GM18526 (cell line): Measurements from ENCODE around the gene SCN11A.

ENCODE experiments used
- POLR2A ChIP-seq: IDR thresholded peaks from 3 replicates; pipeline ENCODE4 v1.6.1; 2011; ENCODE audit not compliant: insufficient read length; ENCODE audit errors: extremely low read depth

SCN11A gene

DNA sequence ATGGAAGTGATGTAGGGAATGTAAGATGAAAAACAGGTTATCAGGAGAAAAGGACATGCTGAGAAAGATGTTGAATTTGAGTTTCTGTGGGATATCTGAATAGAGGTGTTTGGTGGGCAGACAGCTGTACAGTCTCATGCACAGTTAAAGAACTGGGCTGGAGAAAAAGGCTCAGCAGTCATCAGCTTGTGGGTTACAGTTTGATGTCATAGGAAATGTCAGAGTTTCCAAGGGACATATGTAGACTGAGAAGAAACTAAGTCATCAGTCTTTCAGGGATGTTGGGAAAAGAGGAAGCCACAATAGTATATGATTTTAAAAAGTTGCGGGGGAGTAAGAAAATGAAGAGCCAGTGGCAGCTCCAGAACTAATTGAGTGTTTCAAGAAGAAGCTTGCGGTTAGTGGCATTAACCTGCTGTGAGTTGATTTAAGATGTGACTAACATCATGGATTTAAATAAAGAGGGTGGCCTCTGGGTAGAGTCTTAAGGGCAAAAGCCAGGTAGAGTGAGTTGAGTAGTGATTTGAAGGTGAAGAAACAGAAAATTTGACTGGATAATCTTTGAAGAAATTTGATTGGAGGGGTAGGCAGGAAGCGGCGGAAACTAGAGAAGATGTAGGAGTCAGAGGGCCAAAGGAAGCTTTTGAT lies 31.0 kb upstream of the SCN11A start:
- TF ChIP-seq POLR2A: no peak

- no peak for TF ChIP-seq POLR2A
Measured at GRCh38 chr3:39080026-39080425, 28.3 kb upstream of the SCN11A start.

DNA sequence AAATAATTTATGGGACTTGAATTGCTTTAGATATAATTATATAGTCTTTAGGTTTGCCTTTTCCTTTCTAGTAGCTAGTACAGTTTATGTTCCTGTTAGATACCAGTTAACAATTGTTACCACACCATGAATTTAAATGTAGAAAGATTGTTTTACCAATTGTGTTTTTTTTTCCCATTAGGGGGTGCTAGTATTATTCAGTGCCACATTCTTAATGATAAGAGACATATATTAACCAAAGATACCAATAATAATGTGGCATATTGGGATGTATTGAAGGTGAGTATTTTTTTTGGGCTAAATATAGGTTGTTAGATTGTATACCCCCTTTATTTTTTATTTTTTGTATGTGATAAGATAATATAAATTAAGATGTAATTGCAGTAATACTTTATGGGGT lies 27.8 kb upstream of the SCN11A start:
- TF ChIP-seq POLR2A: no peak

DNA sequence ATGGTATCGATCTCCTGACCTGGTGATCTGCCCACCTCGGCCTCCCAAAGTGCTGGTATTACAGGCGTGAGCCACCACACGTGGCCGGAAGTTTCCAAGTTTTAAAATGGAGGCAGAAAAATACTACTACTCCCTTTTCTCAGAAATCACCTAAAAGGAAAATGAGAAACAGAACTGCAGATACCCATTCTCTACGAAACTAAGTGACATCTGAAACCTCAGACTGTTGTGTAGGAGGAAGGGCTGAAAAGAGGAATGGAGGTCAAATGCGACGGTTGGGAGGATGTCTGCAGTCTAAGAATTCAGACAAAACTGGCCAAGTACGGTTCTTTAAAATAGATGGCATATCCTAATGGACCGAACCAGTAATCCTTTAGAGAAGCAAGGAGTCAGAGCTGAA lies 24.2 kb upstream of the SCN11A start:
- no peak for TF ChIP-seq POLR2A

- no peak for TF ChIP-seq POLR2A
Measured at GRCh38 chr3:39068556-39068955, 16.8 kb upstream of the SCN11A start.

DNA sequence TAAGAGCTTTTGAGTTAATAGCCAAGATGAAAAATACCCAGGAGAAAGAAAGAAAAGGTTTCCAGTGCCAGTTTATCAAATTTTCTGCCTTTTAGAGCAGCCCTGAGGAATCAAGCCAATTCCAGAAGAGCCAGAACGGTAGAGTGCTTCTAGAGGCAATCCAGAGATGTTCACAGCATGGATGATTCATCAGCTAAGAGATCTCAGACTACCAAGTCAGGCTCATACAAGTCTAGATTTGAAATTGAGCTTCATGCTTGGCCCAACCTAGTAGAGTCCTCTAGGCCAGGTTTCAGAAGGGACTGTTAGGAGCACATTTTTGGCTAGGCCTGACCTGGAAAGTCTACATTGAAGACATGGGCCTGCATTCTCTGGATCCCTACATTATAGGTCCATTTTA lies 15.5 kb upstream of the SCN11A start:
- no peak for TF ChIP-seq POLR2A

GRCh38 chr3:39065197-39065596 lies 13.5 kb upstream of the SCN11A start:
- TF ChIP-seq POLR2A: no peak

DNA sequence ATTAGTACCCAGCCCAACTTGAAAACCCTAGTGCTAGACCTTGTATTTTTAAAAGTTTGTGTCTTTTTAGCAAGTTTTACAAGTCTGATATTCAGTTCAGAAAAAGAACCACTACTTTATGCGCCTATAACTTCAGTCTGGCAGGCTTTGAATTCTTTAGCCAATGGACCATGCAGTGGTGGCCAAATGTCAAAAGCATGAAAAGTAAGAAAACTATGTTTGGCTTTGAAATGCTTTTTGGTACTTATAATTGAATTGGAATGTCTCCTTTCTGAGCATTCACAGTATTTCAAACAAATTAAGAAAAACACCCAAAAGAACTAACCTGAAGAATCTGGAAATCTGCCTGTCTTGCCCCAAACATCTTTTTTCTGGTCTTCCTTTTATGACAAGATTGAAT lies 12.9 kb upstream of the SCN11A start:
- no peak for TF ChIP-seq POLR2A

- no peak for TF ChIP-seq POLR2A
Measured at GRCh38 chr3:39063143-39063542, 11.4 kb upstream of the SCN11A start.

GRCh38 chr3:39062180-39062579 lies 10.4 kb upstream of the SCN11A start:
- no peak for TF ChIP-seq POLR2A

- TF ChIP-seq POLR2A: no peak
Measured at GRCh38 chr3:39056151-39056550, 4.4 kb upstream of the SCN11A start.

- no peak for TF ChIP-seq POLR2A
Measured at GRCh38 chr3:39053696-39054095, 2.0 kb upstream of the SCN11A start.

GRCh38 chr3:39052583-39052982 lies 839 bp upstream of the SCN11A start:
- TF ChIP-seq POLR2A: no peak

DNA sequence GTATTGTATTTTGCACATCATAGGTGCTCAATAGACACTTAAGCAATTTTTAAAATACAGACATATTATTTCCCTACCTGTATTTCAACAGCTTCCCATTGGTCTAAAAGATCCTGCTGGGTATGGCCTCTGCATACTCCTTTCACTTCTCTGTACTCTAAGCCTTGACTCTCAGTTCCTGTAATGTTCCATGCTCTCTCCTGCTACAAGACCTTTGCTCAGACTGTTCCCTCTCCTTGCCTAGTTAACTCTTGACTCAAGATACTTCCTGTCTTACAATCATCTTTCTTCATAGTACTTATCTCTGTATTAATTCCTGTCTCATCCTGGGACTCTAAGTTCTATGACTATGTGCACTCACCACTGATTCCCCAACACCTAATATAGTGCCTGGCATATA lies 1.7 kb downstream of the SCN11A start:
- TF ChIP-seq POLR2A: no peak

- no peak for TF ChIP-seq POLR2A
Measured at GRCh38 chr3:39038165-39038564, 13.6 kb downstream of the SCN11A start.

GRCh38 chr3:39029556-39029955 lies 22.2 kb downstream of the SCN11A start:
- no peak for TF ChIP-seq POLR2A

- TF ChIP-seq POLR2A: no peak
Measured at GRCh38 chr3:39028546-39028945, 23.2 kb downstream of the SCN11A start.
